A549 treated with dexamethasone at 1 μM for 4 hours (cell line): ENCODE measurements around the gene NENF. TPM values are rescaled to one million over a fixed set of nuclear protein-coding genes. Genes with fewer than 3 reads are reported as not detected.

Source experiments
- total RNA-seq: library from RNA; stranded (reverse); fragments of 200-300 nt; extraction: Qiagen RNA extraction; gene quantifications from 5 replicates; pipeline ENCODE4 v1.2.3, GENCODE V29; 2022

NENF gene
- 96.4 to 117 TPM (median 111 TPM) in 5 replicates for total RNA-seq

GRCh38 chr1:212432661-212433576 lies at the start of gene NENF:
Gene NENF (plus strand): TSS chr1:212432920. CDS start chr1:212432944, 24 bp downstream.

GRCh38 chr1:212414328-212415106 lies 18.2 kb upstream of the NENF start, which contains the start of gene PACC1:
Gene PACC1 (minus strand): TSS chr1:212414886. CDS start chr1:212414757, 129 bp downstream.

Other genes starting within 250 kb of the NENF start
- gene PPP2R5A, start 147.5 kb upstream of the NENF start, total RNA-seq = 18.8 to 23.2 TPM (median 22.9 TPM) in 5 replicates
- gene PACC1, start 18.0 kb upstream of the NENF start, total RNA-seq = 12.9 to 16.9 TPM (median 16.4 TPM) in 5 replicates
- gene ATF3, start 175.8 kb downstream of the NENF start, total RNA-seq = 20.8 to 37.6 TPM (median 26.9 TPM) in 5 replicates